ENCODE data around the gene LRP1B.

LRP1B gene

DNA sequence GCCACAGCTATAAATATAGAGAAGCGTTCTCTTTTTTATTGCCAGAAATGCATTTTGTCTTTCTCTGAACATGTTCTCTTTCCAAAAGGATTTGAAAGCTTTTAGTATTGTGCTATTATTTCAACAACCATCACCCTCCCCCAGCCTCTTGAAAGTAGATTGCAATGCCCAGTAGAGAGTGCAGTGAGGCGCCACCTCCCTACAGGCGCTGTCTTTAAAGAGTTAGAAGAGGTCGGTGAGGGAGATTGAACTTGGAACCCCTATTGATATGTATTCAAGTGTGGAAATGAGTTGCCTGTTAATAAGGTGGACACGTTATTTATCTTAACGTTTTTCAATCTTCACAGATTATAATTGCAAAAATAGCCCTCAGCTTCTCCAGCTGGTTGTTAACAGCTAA lies 360.3 kb downstream of the LRP1B start:
- DNase-seq (ENCODE audit: low read depth in 2 of 2), result no peak

DNA sequence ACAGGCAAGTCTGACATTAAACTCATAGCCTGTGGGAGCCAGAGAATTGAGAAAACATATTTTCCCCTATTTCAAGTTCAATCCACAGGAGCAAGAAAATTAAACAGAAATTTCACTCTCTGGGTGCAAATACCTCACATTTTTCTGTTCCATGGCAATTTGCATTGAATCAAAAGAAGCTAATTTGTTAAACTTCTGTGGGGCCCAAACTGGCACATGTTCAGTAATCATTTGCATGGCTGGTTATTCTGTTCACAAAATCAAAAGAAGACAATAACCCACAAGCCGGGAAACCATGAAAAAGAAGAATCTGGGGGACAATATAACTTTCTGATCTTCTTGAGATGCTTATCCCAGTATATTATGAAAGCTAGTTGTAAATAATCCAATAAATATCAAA lies 363.1 kb downstream of the LRP1B start:
- DNase-seq (ENCODE audit: low read depth in 2 of 2), result no peak

DNA sequence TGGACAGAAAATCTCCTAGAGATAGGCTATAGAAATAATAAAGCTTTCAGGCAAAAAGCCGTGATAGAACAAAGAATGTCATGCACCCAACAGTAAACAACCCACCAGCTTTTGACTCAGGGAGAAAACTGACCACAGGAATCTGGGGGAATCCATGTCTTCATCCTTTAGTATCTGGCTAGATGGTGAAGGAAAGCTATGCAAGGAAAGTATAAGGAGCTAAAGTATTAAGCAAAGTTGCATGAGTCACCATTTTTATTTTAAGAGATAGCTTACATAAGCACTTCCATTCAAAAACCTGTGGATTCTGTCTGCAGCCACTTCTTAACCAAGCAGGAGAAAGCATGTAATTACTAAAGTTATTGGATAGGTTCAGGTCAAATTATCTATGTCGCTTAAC lies 363.8 kb downstream of the LRP1B start:
- no peak for DNase-seq (ENCODE audit: low read depth in 2 of 2)

DNA sequence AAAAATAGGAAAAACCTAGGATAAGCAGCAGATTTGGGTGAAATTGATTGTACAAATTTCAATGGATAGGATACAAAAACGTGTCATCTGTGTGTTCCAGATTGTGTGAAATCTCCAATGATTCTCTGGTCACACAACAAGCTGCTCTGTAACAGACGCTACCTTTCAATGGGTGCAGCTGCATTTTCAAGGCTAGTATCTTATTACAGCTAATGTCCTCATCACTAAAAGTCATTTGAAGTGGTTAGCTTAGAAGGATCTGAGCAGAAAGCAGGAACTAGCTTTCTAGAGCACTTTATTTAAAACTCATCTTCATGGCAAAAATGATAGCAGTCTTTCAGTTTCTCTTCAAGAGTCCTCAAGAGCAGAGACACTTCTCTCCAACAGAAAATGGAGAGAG lies 364.6 kb downstream of the LRP1B start:
- no peak for DNase-seq (ENCODE audit: low read depth in 2 of 2)

DNA sequence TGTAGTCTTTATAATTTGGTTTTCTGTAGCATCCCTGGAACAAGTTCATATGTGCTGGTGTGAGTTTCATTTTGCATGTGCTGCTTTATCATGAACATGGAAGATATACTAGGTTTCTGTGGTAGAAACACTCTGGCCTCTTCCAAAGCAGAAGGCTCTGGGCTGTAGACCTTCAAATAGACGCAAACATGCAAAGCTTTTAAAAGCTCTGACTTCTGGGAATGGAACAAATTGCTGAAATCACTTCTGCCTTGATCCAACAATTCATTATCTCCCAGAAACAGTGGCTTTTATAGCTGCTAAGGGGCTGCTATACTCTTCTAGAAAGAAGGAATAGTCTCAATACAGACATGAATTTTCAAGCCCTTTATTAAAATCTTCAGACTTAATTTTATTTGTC lies 382.2 kb downstream of the LRP1B start:
- DNase-seq (ENCODE audit: low read depth in 2 of 2), result no peak

DNA sequence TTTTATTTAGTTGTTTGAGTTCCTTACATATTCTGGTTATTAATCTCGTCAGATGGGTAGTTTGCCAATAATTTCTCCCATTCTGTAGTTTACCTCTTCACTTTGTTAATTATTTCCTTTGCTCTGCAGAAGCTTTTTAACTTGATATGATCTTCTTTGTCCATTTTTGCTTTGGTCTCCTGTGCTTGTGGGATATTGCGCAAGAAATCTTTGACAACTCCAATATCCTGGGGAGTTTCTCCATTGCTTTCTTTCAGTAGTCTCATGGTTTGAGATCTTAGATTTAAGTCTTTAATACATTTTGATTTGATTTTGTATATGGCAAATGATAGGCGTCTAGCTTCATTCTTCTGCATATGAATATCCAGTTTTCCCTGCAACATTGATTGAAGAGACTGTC lies 389.2 kb downstream of the LRP1B start:
- DNase-seq (ENCODE audit: low read depth in 2 of 2), result no peak

DNA sequence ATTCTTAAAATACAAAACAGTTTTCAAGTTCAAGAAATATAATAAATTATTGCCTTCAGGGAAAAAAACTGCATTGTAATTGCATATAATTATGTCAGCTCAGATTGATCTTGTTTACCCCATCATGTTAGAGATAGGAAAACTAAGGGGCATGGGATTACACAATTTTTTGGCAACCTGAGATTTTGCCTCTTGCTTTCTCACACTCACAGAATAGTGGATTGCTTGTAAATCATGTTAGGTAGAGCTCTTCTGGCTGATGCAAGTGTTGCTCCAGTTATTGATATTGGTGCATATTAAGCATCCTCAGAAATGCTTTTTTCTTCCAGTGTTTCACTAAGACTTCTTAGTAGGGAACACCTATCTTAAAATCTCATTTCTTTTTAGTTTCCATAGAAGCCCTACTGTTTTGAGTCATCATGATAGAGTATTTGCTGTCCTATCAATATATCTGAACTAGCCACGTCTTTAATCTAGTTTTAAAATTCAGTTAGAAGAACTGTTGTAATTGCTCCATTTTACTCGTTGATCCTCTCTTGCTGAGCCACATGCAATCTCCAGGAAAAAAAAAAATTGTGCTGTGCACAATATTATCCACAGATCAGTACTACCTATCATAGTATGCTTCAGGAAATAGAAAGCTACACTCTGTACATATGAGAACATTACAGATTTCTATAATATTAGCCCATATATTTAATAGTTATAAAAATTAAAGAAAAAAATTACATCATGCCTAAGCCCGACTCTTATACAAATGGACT lies 393.1 kb downstream of the LRP1B start:
- no peak for DNase-seq (ENCODE audit: low read depth in 2 of 2)

DNA sequence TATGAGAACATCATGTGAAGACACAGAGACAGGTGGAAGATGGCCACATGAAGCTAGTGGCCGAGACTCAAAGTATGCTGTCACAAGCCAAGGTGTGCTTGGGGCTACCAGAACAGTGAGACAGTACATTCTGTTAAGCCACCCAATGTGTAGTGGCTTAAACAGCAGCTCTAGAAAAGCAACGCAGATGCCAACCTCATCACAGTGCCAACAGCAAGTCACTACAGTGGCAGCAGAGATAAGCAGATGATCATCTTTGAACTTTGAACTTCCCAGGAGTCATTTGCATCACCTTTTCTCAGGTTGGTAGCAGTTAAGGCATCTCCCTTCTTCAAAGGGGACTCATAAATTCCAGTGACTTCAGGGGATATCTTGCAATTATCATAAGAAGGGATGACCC lies 394.4 kb downstream of the LRP1B start:
- no peak for DNase-seq (ENCODE audit: low read depth in 2 of 2)

DNA sequence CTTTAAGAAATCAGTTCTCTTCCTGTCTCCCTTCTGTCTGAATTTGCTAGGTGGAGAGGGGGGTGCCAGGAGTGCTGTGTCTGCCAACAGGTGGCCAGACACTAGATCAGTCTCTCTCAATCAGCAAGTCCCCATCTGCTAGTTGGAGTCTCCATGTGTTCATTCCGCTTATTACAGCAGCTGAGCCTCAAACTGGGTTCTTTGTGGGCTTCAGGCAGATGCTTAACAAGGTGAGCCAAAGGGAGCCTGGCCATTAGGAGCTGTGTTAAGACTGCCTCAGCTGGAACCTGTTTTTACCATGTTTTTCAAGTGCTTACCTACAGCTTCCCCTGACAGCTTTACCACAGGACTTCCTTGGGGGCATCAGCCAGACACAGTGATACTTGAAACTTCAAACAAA lies 401.9 kb downstream of the LRP1B start:
- no peak for DNase-seq (ENCODE audit: low read depth in 2 of 2)

DNA sequence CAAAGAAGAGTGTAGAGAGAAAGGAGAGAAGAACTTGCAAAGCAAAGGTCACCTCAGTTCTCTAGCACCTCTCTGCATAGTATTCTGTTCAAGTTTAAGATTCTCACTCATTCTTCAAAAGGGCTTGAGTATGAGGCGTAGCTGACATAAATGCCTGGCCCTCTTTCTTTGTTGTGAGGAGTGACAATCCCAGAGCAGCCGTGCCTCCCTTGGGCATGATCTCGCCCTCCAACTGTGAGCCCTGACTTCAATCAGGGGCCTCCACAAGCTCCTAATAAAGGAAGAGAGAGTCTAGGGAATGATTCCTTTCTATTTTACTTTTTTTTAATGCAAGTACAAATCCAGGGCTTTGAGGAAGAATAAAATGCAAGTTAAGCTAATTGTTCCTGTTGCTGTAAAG lies 402.7 kb downstream of the LRP1B start:
- DNase-seq (ENCODE audit: low read depth in 2 of 2), result no peak

DNA sequence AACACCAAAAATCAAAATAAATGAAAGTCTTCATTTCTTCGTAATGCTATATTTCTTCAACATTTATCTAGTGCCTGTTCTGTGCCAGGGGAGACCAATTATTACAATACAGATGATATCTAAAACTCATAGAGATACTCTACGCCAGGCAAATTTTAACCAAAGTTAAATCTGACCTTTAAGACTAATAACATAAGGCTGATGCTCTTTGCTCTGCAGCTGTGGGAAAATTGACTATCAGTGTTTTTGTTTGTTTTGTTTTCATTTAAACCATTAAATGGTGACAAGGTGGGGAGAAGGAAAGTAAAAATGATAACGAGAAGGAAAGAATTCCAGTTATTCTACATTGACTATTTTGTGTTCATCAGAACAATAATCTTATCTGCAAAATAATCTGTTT lies 406.4 kb downstream of the LRP1B start:
- DNase-seq (ENCODE audit: low read depth in 2 of 2), result no peak

DNA sequence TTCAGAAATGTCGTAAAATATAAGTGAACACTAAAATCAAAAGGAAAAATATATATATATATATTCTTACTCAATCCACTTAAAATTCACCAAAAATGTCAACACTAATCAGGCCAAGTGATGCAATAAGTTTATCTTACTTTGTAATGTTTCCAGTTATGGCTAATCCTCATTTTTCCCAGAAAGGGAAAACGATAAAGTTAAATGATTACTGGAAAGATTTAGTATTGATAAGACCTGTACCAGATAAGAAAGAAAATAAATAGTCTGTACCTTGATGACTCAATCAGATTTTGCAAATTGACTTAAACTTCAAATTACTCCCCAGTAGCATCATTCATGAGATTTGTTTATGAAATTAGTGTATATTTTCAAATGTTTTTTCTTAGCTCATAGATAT lies 407.0 kb downstream of the LRP1B start:
- no peak for DNase-seq (ENCODE audit: low read depth in 2 of 2)

DNA sequence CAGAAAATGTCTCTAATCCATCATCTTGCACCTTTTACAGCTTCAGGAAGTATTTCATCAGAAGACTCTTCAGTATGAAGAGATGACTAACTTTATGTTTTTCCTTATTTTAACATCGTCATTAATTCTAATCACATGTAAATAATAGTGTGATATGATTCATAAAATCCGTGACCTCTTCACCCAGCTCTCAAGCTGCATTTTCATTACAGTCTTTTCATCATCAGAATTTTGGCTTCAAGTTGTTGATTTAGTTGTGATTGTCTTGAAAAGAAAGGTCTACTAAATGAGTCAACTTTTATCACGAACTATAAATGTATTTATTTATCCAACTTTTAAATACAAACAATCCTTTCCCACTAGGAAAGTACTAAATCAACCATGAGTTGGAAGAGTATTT lies 410.3 kb downstream of the LRP1B start:
- no peak for DNase-seq (ENCODE audit: low read depth in 2 of 2)

DNA sequence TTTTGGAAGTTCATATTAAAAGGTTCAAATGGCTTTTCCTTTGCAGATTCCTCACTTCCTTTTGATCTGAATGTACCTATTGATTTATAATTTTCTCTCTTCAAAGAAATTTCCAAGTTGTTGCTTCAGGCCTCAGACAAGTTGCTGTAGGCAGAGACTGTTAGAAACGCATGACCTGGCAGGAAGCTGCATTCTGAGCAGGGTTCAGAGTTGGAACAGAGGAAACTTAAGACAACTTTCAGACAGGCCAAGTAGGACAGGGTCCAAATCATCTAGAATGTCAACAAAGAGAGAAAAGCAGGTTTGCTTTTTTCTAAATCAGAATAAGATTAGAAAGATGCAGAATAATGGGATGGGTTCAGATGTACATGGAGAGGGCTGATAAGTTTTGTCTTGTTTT lies 416.3 kb downstream of the LRP1B start:
- DNase-seq (ENCODE audit: low read depth in 2 of 2), result no peak

DNA sequence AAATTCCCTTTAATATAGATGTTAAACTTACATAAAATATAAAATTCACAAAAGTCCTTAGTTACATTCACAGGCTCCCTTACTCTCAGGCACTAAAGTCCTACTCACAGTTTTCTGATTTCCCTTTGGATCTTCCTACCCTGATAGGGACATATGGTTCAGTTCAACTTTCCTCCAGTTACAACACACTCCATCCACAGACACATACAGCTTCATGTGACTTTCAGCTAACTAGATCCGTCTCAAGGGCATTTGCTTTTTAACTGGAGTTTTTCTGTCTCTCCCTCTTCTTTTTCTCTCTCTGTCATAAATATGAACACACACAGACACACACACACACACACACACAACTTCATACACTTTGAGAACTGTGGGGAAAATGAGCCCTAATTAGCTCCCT lies 419.2 kb downstream of the LRP1B start:
- DNase-seq (ENCODE audit: low read depth in 2 of 2), result no peak

DNA sequence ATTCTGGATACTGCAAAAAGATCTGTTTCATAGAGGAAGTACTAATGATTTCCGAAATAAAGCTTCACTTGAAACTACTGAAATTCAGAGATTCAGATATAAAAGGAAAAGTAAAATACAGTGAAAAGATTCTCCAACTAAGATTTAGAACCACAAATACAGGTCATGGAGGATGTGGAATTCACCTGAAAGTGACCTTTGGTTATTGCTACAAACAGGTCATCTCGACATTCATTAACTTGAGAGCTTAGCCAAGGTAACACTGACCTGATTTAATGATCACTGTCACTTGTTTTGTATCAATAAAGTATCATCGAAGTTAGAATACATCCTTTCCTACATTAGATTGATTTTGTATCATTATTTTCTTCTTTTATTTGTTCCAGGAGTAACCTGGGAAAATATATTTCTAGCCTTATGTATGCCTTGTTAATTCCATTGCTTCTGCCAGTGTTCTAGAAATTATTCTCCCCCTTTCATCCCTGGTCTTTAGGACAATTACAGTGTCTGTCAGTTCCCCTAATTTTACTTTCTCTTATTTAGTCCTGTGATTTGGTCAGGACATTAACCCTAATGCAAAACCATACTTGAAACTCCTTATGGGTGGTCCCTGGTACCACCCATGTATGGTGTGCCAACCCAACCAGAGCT lies 420.1 kb downstream of the LRP1B start:
- no peak for DNase-seq (ENCODE audit: low read depth in 2 of 2)

DNA sequence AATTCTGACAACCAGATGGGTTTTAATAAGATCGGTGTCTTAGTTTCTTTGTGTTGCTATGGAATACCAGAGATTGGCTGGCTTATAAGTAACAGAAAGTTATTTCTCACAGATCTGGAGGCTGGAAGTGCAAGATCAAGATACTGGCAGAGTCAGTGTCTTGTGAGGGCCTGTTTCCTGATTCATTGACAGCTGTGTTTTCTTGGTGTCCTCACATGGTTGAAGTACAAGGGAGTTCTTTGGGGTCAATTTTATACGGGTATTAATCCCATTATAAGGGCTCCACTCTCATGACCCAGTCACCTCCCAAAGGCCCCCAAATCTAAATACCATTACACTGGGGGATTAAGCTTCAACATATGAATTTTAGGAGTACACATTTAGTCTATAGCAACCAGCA lies 421.1 kb downstream of the LRP1B start:
- DNase-seq (ENCODE audit: low read depth in 2 of 2), result no peak

DNA sequence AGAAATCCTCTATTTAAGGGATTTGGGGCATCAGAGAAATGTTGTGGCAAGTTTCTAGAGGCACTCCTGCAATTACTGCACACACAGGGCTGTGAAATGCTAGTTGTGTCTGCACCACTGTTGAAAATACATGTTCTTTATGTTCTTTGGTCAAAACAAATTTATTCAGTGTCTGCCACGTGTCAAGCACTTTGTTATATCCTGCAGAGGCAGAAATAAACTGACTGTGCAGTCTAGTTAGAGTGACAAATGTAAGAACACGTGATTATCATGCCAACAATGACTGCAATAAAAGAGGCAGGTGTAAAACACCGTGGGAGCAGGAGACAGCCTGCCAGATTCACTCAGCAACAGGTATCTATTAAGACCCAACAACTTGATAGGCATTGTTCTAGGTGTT lies 423.3 kb downstream of the LRP1B start:
- no peak for DNase-seq (ENCODE audit: low read depth in 2 of 2)

DNA sequence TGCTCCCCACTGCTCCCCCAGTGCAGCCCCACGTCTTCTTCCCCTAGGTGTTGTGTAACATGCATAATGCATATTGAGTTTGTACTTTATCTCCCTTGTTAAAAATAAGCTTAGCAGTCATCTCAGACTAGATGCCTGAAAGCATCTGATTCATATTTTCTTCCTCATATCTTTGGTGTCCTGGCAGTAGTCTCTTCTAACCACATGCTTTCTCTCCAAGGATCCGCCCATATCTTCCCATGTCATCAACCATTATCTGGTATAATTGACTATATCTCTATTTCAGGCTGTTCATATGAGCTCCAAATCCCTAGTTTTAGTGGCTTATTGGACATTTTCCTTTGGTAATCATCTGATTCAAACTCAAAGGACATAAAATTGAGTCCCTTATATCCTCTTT lies 426.3 kb downstream of the LRP1B start:
- DNase-seq (ENCODE audit: low read depth in 2 of 2), result no peak

DNA sequence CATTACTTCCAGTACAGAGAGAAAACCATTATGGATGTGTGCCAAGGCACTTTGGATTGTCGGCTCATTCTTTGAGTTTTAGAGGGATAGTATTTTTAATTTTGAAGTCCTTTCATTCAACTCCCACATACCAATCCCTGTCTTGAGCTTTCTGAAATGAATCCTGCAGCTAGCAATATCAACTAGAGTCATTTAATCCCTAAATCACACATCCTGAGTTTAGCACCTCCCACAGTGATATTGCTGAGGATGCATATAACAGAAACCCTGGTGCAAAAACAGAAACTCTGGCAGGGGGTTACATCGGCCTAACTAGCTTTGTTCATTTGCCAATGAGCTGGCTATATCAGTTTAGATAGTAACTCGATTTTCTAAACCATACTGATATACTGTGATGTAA lies 427.3 kb downstream of the LRP1B start:
- no peak for DNase-seq (ENCODE audit: low read depth in 2 of 2)

DNA sequence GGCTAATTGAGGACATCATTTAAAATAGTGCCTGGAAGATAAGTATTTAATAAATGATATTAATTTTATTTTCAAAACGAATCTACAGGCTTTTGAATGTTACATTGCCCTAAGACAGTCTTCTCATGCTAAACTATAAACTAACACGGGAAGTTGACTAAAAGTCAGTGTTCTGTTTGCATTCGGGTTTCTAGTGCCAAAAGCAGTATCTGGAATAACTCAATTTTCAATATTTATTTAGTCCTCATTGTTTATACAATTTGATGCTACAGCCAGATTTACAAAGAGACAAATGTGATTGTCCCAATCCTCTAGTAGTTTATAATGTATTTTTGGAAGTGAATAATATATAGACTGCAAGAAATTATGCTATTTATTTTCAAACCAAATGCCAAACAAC lies 429.2 kb downstream of the LRP1B start:
- DNase-seq (ENCODE audit: low read depth in 2 of 2), result no peak

DNA sequence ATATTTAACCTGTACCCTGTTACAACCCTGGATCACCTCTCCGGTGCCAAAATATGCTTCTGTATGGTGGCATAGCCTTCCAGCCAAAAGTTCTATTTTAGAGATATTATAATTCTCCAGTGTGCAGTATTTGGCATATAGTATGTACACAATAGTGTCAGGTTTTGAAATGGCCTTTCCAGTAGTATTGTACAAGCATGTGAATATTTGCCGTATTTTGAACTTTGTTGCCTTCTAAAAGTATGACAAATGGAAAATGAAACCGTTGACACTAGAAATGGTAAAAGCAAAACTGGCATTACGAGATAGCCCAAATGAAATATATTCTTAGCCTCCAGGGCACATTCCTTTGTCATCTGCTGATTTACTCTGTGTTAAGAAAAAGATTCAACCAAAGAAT lies 431.2 kb downstream of the LRP1B start:
- DNase-seq (ENCODE audit: low read depth in 2 of 2), result no peak

DNA sequence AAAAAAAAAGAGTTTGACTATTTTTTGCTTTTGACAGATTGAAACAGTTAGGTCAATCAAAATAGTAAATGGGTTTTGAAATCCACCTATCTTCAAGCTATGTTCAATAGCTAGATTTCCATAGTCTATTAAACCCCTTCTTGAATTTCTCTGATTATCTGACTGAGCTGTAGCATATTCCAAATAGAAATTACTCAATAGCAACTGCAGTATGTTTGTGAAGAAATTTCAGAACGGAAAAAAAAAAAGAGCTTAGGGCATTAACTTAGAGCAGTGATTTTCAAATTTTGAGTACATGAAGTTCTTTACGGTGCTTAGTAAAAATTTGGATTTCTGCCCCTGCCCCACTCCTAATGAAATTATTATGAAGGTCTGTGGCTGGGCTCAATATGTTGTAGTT lies 432.3 kb downstream of the LRP1B start:
- DNase-seq (ENCODE audit: low read depth in 2 of 2), result no peak

DNA sequence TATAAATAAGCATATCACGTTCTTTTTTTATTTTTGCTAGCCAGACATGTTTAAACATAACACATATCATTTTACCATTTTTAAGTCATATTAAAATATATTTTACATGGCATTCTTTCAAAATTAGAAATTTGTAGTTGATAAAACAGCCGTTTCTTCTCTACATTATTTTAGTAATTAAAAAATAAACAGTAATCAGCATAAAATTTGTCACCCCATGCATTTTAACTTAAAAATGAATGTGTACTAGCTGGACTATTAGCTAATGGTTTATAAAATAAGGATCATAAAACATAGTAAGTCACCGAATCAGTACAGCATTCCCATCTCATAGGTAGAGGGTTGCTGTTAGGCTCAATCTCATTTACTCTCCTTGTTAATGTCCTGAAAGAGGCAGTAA lies 433.8 kb downstream of the LRP1B start:
- no peak for DNase-seq (ENCODE audit: low read depth in 2 of 2)

All from stimulated activated CD8-positive, alpha-beta memory T cell treated with anti-CD3 and anti-CD28 coated beads, Interleukin-7, amount 100 ng/mL, for 4 hours (primary cell).